Psoas muscle (tissue), 8 donors: ENCODE measurements around the gene RAB21. TPM values are rescaled to one million over a fixed set of nuclear protein-coding genes. Genes with fewer than 3 reads are reported as not detected.
A peak's percentile ranks its signal among the peaks of the same experiment; 100 is the strongest.

Source experiments
- ATAC-seq, 4 donors: fragments of 200-7000 bp; cut with Tn5 transposase; one replicate each; pipeline ENCODE4 v1.9.1; 2020; ENCODE audit warnings: moderate library complexity in 3 of 4, mild to moderate bottlenecking in 2 of 4
- DNase-seq, 2 donors: peaks; one replicate each; pipeline ENCODE4 v3.0.0-alpha.2; 2020
- H3K27ac ChIP-seq: fragments of 200-600 bp; one replicate; pipeline ENCODE4 v1.8.0; 2022
- H3K27me3 ChIP-seq, 3 donors: fragments of 200-600 bp in 1 of 3; one replicate each; pipeline versions ENCODE4 v1.6.1 to v1.8.0; 2013 to 2022; ENCODE audit warnings: low read length in 2 of 3, mild to moderate bottlenecking in 2 of 3, moderate library complexity in 1 of 3; ENCODE audit not compliant: insufficient read depth in 3 of 3
- H3K36me3 ChIP-seq, 2 donors: fragments of 200-600 bp in 1 of 2; one replicate each; pipeline versions ENCODE4 v1.6.1 to v1.8.0; 2013 to 2022; ENCODE audit warnings: low read depth in 1 of 2, mild to moderate bottlenecking in 1 of 2, moderate library complexity in 1 of 2; ENCODE audit not compliant: insufficient read depth in 1 of 2
- H3K4me1 ChIP-seq: fragments of 200-600 bp; one replicate; pipeline ENCODE4 v1.8.0; 2022
- H3K4me3 ChIP-seq: fragments of 200-600 bp; one replicate; pipeline ENCODE4 v1.8.0; 2022; ENCODE audit warnings: mild to moderate bottlenecking
- H3K9me3 ChIP-seq: fragments of 200-600 bp; one replicate; pipeline ENCODE4 v1.8.0; 2022
- CTCF ChIP-seq: fragments of 200-600 bp; IDR thresholded peaks from one replicate; pipeline ENCODE4 v1.8.0; 2022; ENCODE audit warnings: antibody characterized with exemption
- WGBS, 3 donors: extraction: QIAGEN DNeasy Blood & Tissue Kit; methylation state at CpG; one replicate each; pipeline versions ENCODE4 v1.1.6 to v1.1.7; 2013; 5-methylcytosine and 5-hydroxymethylcytosine counted together
- intact Hi-C, 2 donors: fragments of 100-400 bp; cut with DNase I; formaldehyde crosslinking; loops; one replicate each; pipeline versions ENCODE4 v1.11.0 to v1.14.2; 2022
- polyA plus RNA-seq, 3 donors: library from polyadenylated mRNA; stranded (reverse); fragments of 200-250 nt; gene quantifications; one replicate each; pipeline ENCODE4 v1.2.3, GENCODE V29; 2013
- total RNA-seq, 4 donors: library from RNA; stranded (reverse); fragmentation: NEBNext Ultra II Directional in 2 of 4; extraction: Animal tissue kit (Norgen Biotek cat#: 25700) in 2 of 4; gene quantifications; one replicate each; pipeline versions ENCODE4 v1.2.1 to v1.2.4, GENCODE V29; 2021 to 2023
- donor health status: healthy with polysubstance abuse.
- donor health status: DM: no; HTN: no; CAD: no; lungs with moderate emphysema.
- donor health status: Bipolar disorder and iron deficiency.
- donor health status: healthy.
- donor health status: DM: yes; HTN: yes; CAD: no.
- donor health status: DM: no; HTN: no; CAD: no.
- donor health status: DM: no; HTN: no; CAD: no.
- donor health status: DM: yes; HTN: yes; CAD: no.

Gene RAB21
- total and polyA plus RNA-seq, 7 donors, result 23.7 to 180 (median 152) TPM

GRCh38 chr12:71797531-71797930 lies 42.9 kb downstream of the RAB21 start:
- Histone ChIP-seq H3K27ac (no peak overlapping the region), H3K27me3 (no peaks in the 10 kb centered on the region), H3K4me3 (no peak overlapping the region), H3K36me3 (no peaks in the 10 kb centered on the region), H3K4me1 (no peaks in the 10 kb centered on the region), H3K9me3 (no peaks in the 10 kb centered on the region)
- no peak for DNase-seq
- no peak for TF ChIP-seq CTCF
- ATAC-seq, result no peak
- WGBS, 3 donors, result 69 to 85% (median 82%) methylated on average over 1 of the region's 1 CpG
- intact Hi-C loops, result loop anchor here in 1 of 2 donors (5.0 kb wide), 1 partner anchor 40 kb away; the partner anchor contains the start of gene TBC1D15

GRCh38 chr12:71799106-71799505 lies 44.4 kb downstream of the RAB21 start:
- no peak for DNase-seq
- no peak for TF ChIP-seq CTCF
- no peaks in the 10 kb centered on the region for H3K36me3 ChIP-seq
- no peaks in the 10 kb centered on the region for H3K27me3 ChIP-seq
- no peaks in the 10 kb centered on the region for H3K9me3 ChIP-seq
- H3K4me1 ChIP-seq, result no peaks in the 10 kb centered on the region
- H3K4me3 ChIP-seq, result no peak overlapping the region
- intact Hi-C loops, result loop anchor here in 1 of 2 donors (5.0 kb wide), 1 partner anchor 38 kb away; the partner anchor contains the start of gene TBC1D15
- no peak overlapping the region for H3K27ac ChIP-seq
- ATAC-seq, result peak in 1 of 4 donors; percentile 40

GRCh38 chr12:71800177-71800576 lies 45.5 kb downstream of the RAB21 start:
- intact Hi-C loops, result loop anchor here in 1 of 2 donors (5.0 kb wide), 1 partner anchor 37 kb away; the partner anchor contains the start of gene TBC1D15
- H3K27ac ChIP-seq, result no peak overlapping the region
- DNase-seq, result no peak
- no peaks in the 10 kb centered on the region for H3K4me1 ChIP-seq
- WGBS, 3 donors, result 86 to 94% (median 92%) methylated on average over 3 of the region's 3 CpGs
- ATAC-seq, result no peak
- no peak for TF ChIP-seq CTCF
- H3K9me3 ChIP-seq, result no peaks in the 10 kb centered on the region
- peaks cover 0 to 2% (median 0%) of the 10 kb centered on the region in 3 donors for H3K27me3 ChIP-seq
- no peaks in the 10 kb centered on the region for H3K36me3 ChIP-seq
- H3K4me3 ChIP-seq, result no peak overlapping the region

GRCh38 chr12:71804505-71804904 lies 49.8 kb downstream of the RAB21 start:
- no peak for DNase-seq
- ATAC-seq, result no peak

More at GRCh38 chr12:71804505-71804904, 49.8 kb downstream of the RAB21 start:
- peaks cover 0 to 7% (median 2%) of the 10 kb centered on the region in 3 donors for H3K27me3 ChIP-seq
- WGBS, 3 donors, result 45 to 50% (median 48%) methylated on average over 6 of the region's 6 CpGs
- H3K36me3 ChIP-seq, result no peaks in the 10 kb centered on the region
- no peak overlapping the region for H3K27ac ChIP-seq
- TF ChIP-seq CTCF, result no peak
- H3K4me1 ChIP-seq, result no peaks in the 10 kb centered on the region
- H3K9me3 ChIP-seq, result no peaks in the 10 kb centered on the region
- intact Hi-C loops, result loop anchor here in 1 of 2 donors (5.0 kb wide), 1 partner anchor 33 kb away; the partner anchor contains the start of gene TBC1D15
- no peak overlapping the region for H3K4me3 ChIP-seq
